ENCODE results near the gene TBRG4.

Gene TBRG4

GRCh38 chr7:45068236-45069023, 43.1 kb downstream of the TBRG4 start:
- DNase-seq (ENCODE audit: insufficient read length, low spot score) (no peak), FAIRE-seq (no peak)
- no peak for TF ChIP-seq CTCF (IDR thresholded peaks at IDR 0.05; ENCODE audit: insufficient read depth, missing control alignments)

GRCh38 chr7:45067582-45067981, 43.9 kb downstream of the TBRG4 start:
- FAIRE-seq, result no peak
- no peak for DNase-seq (ENCODE audit: insufficient read length, low spot score)
- TF ChIP-seq CTCF (IDR thresholded peaks at IDR 0.05; ENCODE audit: insufficient read depth, missing control alignments), result no peak

- DNase-seq (ENCODE audit: insufficient read length, low spot score) (no peak), FAIRE-seq (no peak)
- no peak for TF ChIP-seq CTCF (IDR thresholded peaks at IDR 0.05; ENCODE audit: insufficient read depth, missing control alignments)
These were observed 45.1 kb downstream of the TBRG4 start for GRCh38 chr7:45066409-45066808.

- no peak for TF ChIP-seq CTCF (IDR thresholded peaks at IDR 0.05; ENCODE audit: insufficient read depth, missing control alignments)
- FAIRE-seq (no peak), DNase-seq (ENCODE audit: insufficient read length, low spot score) (no peak)
These were observed 46.2 kb downstream of the TBRG4 start for GRCh38 chr7:45065031-45065995.

- FAIRE-seq, result no peak
These were observed 47.3 kb downstream of the TBRG4 start for GRCh38 chr7:45064047-45064725.

More at GRCh38 chr7:45064047-45064725, 47.3 kb downstream of the TBRG4 start:
- no peak for DNase-seq (ENCODE audit: insufficient read length, low spot score)
- no peak for TF ChIP-seq CTCF (IDR thresholded peaks at IDR 0.05; ENCODE audit: insufficient read depth, missing control alignments)

All from D721Med (cell line).